HG02885 (cell line): Measurements from ENCODE around the gene KLHL36.
"Not testable (repeated sequence)": the region's sequence is repeated elsewhere in the genome, so short reads cannot be mapped to it uniquely, and the experiment has no call there.

ENCODE experiments used
- ATAC-seq: cut with Tn5 transposase; IDR thresholded peaks from one replicate; pipeline ENCODE4 v1.9.1; 2021; ENCODE audit warnings: mild to moderate bottlenecking; ENCODE audit not compliant: unreplicated experiment, poor library complexity

The KLHL36 gene

GRCh38 chr16:84667600-84668309 is 19.4 kb downstream of the KLHL36 start:
- ATAC-seq, result no peak

- ATAC-seq, result no peak
These were observed 21.8 kb downstream of the KLHL36 start for GRCh38 chr16:84670063-84670462.

- ATAC-seq, result peak; percentile 63
These were observed 24.2 kb downstream of the KLHL36 start for GRCh38 chr16:84672276-84673202.

DNA sequence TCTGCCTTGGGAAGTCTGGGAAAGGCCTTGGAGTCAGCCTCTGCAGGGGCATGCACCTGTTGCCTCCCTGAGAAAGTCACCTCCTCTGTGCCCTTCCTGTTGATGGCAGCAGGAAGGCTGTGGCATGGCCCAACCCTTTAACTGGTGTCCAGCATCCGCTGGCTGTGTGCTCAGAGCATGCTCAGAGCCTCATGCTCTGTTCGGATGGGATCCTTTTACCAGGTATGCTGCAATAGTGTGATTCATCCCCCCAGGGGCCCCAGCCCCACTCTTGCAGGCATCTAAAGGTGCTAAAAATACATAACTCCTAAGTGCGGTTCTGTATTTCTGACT is 24.9 kb downstream of the KLHL36 start:
- no peak for ATAC-seq

- no peak for ATAC-seq
These were observed 25.2 kb downstream of the KLHL36 start for GRCh38 chr16:84673561-84673960.

- ATAC-seq, result no peak
These were observed 27.1 kb downstream of the KLHL36 start for GRCh38 chr16:84675423-84675822.

- ATAC-seq, result no peak
These were observed 27.6 kb downstream of the KLHL36 start for GRCh38 chr16:84675884-84676283.

DNA sequence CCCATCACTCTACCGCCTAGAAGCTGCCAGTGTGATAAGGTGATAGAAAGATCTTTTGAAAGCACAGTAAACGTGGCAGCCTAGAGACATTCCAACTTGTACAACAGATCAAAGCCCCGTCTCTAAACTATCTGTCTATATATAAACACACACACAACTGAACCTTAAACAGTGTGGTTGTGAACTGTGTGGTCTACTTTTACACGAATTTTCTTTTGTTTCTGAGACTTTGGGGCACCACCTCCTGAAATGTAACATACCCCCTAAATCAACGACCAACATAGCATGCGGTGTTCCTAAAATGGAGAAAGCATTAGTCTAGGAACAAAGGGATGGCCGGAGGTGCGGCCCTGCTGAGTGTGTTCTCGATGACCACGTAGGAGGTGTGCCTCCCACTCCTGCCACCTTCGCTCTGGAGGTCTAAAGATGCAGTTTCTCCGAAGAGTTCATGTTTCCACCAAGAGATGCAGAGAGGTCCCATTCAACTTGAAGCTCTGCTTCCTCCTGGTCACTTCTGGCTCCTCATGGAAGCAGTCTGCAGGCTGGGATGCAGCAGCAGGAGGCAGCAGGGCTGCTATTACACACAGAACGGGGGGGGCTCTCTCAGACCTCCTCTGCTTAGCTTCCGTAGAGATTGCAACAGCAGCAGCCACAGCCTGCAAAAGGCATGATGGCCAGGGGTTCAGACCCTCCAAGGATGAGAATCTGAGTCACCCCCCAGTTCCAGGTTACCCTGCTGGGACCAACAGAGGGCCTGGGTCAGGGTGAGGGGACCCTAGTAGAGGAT is 28.9 kb downstream of the KLHL36 start:
- no peak for ATAC-seq

- ATAC-seq, result no peak
These were observed 29.5 kb downstream of the KLHL36 start for GRCh38 chr16:84677849-84678248.

- ATAC-seq, result no peak
These were observed 30.2 kb downstream of the KLHL36 start for GRCh38 chr16:84678541-84678940.

GRCh38 chr16:84680165-84680842 is 32.0 kb downstream of the KLHL36 start:
- ATAC-seq, result no peak

DNA sequence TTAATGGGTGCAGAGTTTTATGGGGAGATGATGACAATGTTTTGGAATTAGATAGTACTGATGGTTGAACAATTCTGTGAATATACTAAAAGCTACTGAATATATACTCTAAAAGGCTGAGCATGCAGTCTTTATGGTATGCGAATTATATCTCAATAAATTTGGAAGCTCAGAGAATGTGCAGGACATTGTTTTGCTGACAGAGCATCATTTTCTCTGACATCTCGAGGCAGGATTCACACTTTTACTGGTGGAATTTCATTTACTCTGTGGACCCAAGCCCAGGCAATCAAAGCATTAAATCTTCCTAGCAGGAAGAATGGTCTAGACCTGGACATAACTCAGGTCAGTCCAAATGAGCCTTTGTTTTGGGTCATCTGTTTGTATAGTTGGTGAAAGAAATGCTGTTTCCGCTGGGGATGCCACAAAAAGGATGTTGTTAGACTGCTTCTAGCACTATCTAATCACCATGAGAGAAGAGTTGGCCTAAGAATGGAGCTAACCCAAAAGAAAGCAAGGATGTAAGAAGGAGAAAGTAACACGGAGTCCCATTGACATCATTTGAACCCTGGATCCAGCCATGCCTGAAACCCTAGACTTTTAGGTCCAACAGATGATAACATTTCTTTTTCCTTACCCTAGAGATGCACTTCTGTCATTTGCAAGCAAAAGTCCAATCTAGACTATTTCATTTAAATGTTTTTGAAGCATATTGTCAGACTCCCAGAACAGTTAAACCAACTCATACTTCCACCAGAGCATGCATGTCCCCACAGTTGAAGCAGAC is 32.7 kb downstream of the KLHL36 start:
- no peak for ATAC-seq

DNA sequence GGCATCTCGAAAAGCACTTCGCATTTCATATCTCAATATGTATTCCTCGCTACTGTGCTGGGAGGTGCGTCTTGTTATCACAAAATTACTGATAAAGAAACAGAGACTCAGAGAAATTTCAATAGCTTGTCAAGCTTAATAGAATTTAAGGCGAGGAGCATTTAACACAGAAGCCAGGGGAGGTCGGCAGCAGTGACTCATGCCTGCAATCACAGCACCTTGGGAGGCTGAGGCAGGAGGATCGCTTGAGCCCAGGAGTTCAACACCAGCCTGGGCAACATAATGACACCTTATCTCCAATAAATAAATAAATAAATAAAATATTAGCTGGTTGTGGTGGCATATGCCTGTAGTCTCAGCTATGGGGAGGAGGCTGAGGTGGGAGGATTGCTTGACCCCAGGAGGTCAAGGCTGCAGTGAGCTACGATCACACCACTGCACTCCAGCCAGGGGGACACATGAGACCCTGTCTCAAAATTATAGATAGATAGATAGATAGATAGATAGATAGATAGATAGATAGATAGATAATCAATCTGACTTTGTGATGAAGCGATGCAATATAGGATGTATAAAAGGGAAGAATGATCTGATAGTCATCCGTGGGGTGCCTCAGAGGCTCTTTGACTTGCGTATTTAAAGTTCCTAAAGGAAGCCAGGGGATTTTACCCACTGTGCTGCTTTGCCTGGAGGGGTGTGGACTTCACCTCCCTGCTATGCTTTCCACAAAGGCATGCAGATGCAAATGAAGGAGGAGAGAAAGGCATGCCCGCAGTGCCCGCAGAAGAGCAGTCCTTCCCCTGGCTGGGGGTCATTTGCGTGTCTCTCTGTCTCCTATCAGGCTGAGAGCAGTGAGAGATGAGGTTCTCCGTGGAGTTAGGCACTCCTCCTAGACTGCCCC is 35.6 kb downstream of the KLHL36 start:
- ATAC-seq, result no peak

DNA sequence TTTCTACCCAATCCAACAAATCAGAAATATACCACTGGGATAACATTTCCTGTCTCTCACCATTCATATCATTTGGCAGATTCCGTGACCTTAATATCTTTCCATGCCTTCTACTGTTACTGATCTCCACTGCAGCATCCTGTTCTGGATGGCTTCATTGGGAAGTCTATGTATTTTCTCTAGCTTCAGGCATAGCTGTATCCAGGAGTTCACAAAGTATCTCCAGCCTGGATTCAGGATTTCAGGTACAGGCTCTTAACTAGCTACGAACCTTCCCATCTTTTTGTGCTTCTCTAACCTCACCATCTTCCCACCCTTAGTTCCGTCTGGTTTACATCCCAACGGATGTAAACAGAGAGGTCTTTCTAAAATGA is 36.3 kb downstream of the KLHL36 start:
- ATAC-seq, result no peak

DNA sequence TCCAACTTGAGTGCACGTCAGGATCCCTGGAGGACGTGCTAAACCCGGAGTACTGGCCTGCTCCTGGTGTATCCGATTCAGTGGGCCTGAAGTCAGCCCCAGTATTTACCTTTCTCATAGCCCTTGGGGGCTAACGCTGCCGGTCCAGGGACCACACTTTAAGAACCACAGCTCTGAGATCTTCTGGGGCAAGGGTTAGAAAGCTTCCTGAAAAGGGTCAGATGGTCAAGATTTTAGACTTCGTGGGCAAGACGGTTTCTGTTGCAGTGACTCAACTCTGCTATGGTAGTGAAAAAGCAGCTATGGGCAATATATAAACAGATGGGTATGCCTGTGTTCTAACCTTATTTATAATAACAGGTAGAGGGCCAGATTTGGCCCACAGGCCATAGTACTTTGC is 36.9 kb downstream of the KLHL36 start:
- ATAC-seq, result no peak

GRCh38 chr16:84686707-84687298 is 38.5 kb downstream of the KLHL36 start:
- ATAC-seq, result no peak

DNA sequence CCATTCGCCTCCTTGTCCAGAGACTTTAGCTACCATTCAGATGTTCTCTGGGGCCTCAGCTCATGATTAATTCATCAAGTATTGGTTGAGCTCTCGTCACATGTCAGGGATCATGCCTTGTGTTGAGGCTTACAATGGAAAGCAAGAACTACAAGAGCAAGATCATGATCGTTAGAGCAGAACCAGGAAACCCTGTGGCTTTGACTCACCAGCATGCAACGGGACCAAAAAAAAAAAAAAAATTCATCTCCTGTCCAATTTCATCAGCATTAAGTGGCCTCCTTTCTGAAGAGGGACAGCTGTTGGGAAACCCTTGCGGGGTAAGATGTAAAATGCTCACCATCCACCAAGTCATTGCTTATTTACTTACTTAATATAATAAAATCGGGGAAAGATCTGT is 39.4 kb downstream of the KLHL36 start:
- ATAC-seq, result no peak

DNA sequence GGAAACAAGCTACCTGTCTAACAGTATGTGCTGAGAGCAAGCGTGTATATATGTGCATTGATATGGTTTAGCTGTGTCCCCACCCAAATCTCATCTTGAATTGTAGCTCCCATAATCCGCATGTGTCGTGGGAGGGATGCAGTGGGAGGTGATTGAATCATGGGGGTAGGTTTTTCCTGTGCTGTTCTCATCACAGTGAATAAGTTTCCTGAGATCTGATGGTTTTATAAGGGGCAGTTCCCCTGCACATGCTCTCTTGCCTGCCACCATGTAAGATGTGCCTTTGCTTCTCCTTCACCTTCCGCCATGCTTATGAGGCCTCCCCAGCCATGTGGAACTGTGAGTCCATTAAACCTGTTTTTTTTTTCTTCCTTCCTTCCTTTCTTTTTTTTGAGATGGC is 39.9 kb downstream of the KLHL36 start:
- not testable (repeated sequence) for ATAC-seq
